Loucy (cell line): ENCODE data around the gene CERK.

Experiments
- CTCF ChIP-seq: fragments of 200-600 bp; sonication (generic); conservative IDR thresholded peaks from 2 replicates; pipeline ENCODE4 v1.5.1; 2014; ENCODE audit warnings: mild to moderate bottlenecking, antibody characterized with exemption, low read length
- EZH2phosphoT487 ChIP-seq: fragments of 200-600 bp; IDR thresholded peaks from 2 replicates; pipeline ENCODE4 v1.6.1; 2018; ENCODE audit warnings: antibody characterized with exemption, mild to moderate bottlenecking, moderate library complexity, borderline replicate concordance

GRCh38 chr22:46674906-46675305 lies 63.1 kb downstream of the CERK start:
- no peak for TF ChIP-seq CTCF
- no peak for TF ChIP-seq EZH2phosphoT487
